ENCODE data around the gene RGL2. TPM values are rescaled to one million over a fixed set of nuclear protein-coding genes. Genes with fewer than 3 reads are reported as not detected.

The RGL2 gene
- total and polyA plus RNA-seq, 4 donors: 72.2 to 93.7 (median 75.0) TPM

DNA sequence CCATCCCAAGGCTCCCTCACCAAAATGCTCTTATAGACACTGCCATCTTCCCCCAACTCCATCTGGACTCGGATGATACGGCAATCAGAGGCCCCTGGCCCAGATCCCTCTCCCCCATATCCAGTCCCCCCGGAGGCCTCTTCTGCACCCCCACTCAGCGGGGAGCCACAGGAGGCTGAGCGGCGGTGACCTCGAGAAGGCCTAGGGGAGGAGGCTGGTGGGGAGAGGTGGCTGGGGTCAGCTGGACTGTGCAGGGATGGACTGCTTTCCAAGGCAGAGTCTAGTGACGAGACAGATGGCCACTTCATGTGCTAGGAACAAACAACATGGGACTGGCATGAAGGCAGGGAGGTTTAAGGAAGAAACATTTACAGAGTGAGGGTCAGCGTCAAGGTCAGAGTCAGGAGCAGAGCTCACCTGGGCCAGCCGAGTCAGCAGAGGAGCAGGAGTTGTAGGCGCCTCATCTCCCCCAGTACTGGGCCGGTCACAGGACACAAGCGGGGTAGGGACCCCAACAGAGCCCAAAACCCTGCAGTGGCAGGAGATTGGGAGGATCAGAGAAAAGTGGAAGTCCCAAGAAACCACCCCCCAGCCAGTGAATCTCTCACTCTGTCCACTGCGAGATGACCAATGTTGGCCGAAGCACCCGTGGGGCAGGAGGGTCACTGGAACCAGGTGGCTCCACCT lies 5.6 kb downstream of the RGL2 start:
- Histone ChIP-seq H3K4me3 (no peak overlapping the region), H3K4me1 (ENCODE audit: control insufficient read depth in 5 of 5, insufficient read depth in 5 of 5, low read length in 5 of 5) (peaks cover 0 to 21% (median 14%) of the 10 kb centered on the region in 5 donors), H3K27me3 (ENCODE audit: control insufficient read depth in 3 of 3, insufficient read depth in 3 of 3, low read length in 2 of 3) (no peaks in the 10 kb centered on the region), H3K9ac (ENCODE audit: insufficient read depth in 1 of 2, low read length in 2 of 2) (no peak overlapping the region), H3K9me3 (ENCODE audit: control insufficient read depth in 4 of 4, insufficient read depth in 3 of 4, low read length in 3 of 4) (no peaks in the 10 kb centered on the region), H3K36me3 (ENCODE audit: control insufficient read depth in 4 of 4, insufficient read depth in 4 of 4, low read length in 4 of 4) (peaks cover 11 to 42% (median 24%) of the 10 kb centered on the region in 4 donors), H3K27ac (ENCODE audit: low read depth in 1 of 2, low read length in 1 of 2) (no peak overlapping the region)
- no peak for ATAC-seq (ENCODE audit: insufficient read depth, low FRiP score)
- WGBS, 2 donors: 91 to 93% methylated on average over 16 of the region's 16 CpGs
- DNase-seq: no peak
- TF ChIP-seq, protein P1, sequence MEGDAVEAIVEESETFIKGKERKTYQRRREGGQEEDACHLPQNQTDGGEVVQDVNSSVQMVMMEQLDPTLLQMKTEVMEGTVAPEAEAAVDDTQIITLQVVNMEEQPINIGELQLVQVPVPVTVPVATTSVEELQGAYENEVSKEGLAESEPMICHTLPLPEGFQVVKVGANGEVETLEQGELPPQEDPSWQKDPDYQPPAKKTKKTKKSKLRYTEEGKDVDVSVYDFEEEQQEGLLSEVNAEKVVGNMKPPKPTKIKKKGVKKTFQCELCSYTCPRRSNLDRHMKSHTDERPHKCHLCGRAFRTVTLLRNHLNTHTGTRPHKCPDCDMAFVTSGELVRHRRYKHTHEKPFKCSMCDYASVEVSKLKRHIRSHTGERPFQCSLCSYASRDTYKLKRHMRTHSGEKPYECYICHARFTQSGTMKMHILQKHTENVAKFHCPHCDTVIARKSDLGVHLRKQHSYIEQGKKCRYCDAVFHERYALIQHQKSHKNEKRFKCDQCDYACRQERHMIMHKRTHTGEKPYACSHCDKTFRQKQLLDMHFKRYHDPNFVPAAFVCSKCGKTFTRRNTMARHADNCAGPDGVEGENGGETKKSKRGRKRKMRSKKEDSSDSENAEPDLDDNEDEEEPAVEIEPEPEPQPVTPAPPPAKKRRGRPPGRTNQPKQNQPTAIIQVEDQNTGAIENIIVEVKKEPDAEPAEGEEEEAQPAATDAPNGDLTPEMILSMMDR (IDR thresholded peaks at IDR 0.05; ENCODE audit: control extremely low read depth, extremely low read depth): no peak

DNA sequence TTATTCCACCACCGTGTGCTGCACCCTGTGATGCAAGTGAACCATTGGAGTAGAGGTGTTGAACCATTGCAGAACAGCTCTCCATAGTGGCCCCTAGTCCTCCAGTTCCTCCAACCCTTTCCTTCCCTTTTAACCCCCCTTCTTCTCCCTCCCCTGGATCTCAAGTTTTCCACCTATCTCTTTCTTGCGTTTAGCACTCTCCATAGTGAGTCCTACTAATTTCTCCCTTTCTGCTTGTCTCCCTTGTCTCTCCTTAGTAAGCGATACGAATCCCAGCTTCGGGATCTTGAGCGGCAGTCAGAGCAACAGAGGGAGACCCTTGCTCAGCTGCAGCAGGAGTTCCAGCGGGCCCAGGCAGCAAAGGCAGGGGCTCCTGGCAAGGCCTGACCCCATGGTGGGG lies 8.3 kb downstream of the RGL2 start:
- DNase-seq: no peak
- peak overlapping the region in 1 of 2 donors; percentile 41 for H3K27ac ChIP-seq (ENCODE audit: low read depth in 1 of 2, low read length in 1 of 2)
- peaks cover 0 to 16% (median 15%) of the 10 kb centered on the region in 5 donors for H3K4me1 ChIP-seq (ENCODE audit: control insufficient read depth in 5 of 5, insufficient read depth in 5 of 5, low read length in 5 of 5)
- no peak for ATAC-seq (ENCODE audit: insufficient read depth, low FRiP score)
- H3K36me3 ChIP-seq (ENCODE audit: control insufficient read depth in 4 of 4, insufficient read depth in 4 of 4, low read length in 4 of 4): peaks cover 15 to 45% (median 28%) of the 10 kb centered on the region in 4 donors
- peak overlapping the region; percentile 86 for H3K4me3 ChIP-seq
- no peaks in the 10 kb centered on the region for H3K27me3 ChIP-seq (ENCODE audit: control insufficient read depth in 3 of 3, insufficient read depth in 3 of 3, low read length in 2 of 3)
- no peaks in the 10 kb centered on the region for H3K9me3 ChIP-seq (ENCODE audit: control insufficient read depth in 4 of 4, insufficient read depth in 3 of 4, low read length in 3 of 4)
- H3K9ac ChIP-seq (ENCODE audit: insufficient read depth in 1 of 2, low read length in 2 of 2): no peak overlapping the region
- 65 to 68% methylated on average over 7 of the region's 7 CpGs for WGBS, 2 donors
- TF ChIP-seq, protein P1 (IDR thresholded peaks at IDR 0.05; ENCODE audit: control extremely low read depth, extremely low read depth): no peak

- H3K4me1 ChIP-seq (ENCODE audit: control insufficient read depth in 5 of 5, insufficient read depth in 5 of 5, low read length in 5 of 5): peaks cover 0 to 16% (median 15%) of the 10 kb centered on the region in 5 donors
- no peak for ATAC-seq (ENCODE audit: insufficient read depth, low FRiP score)
- DNase-seq: no peak
- H3K9me3 ChIP-seq (ENCODE audit: control insufficient read depth in 4 of 4, insufficient read depth in 3 of 4, low read length in 3 of 4): no peaks in the 10 kb centered on the region
- TF ChIP-seq, protein P1 (IDR thresholded peaks at IDR 0.05; ENCODE audit: control extremely low read depth, extremely low read depth): no peak
- peak overlapping the region; percentile 53 to 85 for H3K9ac ChIP-seq (ENCODE audit: insufficient read depth in 1 of 2, low read length in 2 of 2)
- H3K4me3 ChIP-seq: peak overlapping the region; percentile 86
- peaks cover 15 to 42% (median 27%) of the 10 kb centered on the region in 4 donors for H3K36me3 ChIP-seq (ENCODE audit: control insufficient read depth in 4 of 4, insufficient read depth in 4 of 4, low read length in 4 of 4)
- peak overlapping the region in 1 of 2 donors; percentile 57 for H3K27ac ChIP-seq (ENCODE audit: low read depth in 1 of 2, low read length in 1 of 2)
- no peaks in the 10 kb centered on the region for H3K27me3 ChIP-seq (ENCODE audit: control insufficient read depth in 3 of 3, insufficient read depth in 3 of 3, low read length in 2 of 3)
- 4 to 5% methylated on average over 14 of the region's 14 CpGs for WGBS, 2 donors
Measured at GRCh38 chr6:33289784-33290315, 8.9 kb downstream of the RGL2 start.
